Activated T-helper 2 cell treated with anti-CD3 and anti-CD28 coated beads, Interferon-gamma antibody, Interleukin-2, Interleukin-4, amounts not matched to agents 10 μg/mL and 5 μg/mL and 100 μg/mL, durations not matched to agents 14 hours and 24 hours and 36 hours (primary cell): Measurements from ENCODE around the gene CHRNA4. TPM values are rescaled to one million over a fixed set of nuclear protein-coding genes. Genes with fewer than 3 reads are reported as not detected.

Experiments used
- DNase-seq: peaks from one replicate; pipeline ENCODE4 v3.0.0; 2021; ENCODE audit warnings: low spot score
- H3K27ac Mint-ChIP-seq: one replicate; pipeline ENCODE4 v1.8.0; 2021; ENCODE audit warnings: mixed read lengths
- H3K27me3 Mint-ChIP-seq: one replicate; pipeline ENCODE4 v1.8.0; 2021; ENCODE audit warnings: low read depth, mixed read lengths
- H3K36me3 Mint-ChIP-seq: one replicate; pipeline ENCODE4 v1.8.0; 2021; ENCODE audit warnings: low read depth, mixed read lengths
- H3K4me1 Mint-ChIP-seq: one replicate; pipeline ENCODE4 v1.8.0; 2021; ENCODE audit warnings: low read depth, mixed read lengths
- H3K4me3 Mint-ChIP-seq: one replicate; pipeline ENCODE4 v1.8.0; 2021; ENCODE audit warnings: low read depth, mild to moderate bottlenecking, moderate library complexity, mixed read lengths
- H3K9me3 Mint-ChIP-seq: one replicate; pipeline ENCODE4 v1.8.0; 2021; ENCODE audit warnings: mixed read lengths
- intact Hi-C: fragments of 100-400 bp; cut with micrococcal nuclease; formaldehyde crosslinking; loops from one replicate; pipeline ENCODE4 v1.15.1; 2023
- total RNA-seq: library from RNA; stranded (reverse); gene quantifications from 2 replicates; pipeline ENCODE4 v1.2.3, GENCODE V29; 2022

The CHRNA4 gene
- total RNA-seq, 1 donor from 2014 or later = not detected

DNA sequence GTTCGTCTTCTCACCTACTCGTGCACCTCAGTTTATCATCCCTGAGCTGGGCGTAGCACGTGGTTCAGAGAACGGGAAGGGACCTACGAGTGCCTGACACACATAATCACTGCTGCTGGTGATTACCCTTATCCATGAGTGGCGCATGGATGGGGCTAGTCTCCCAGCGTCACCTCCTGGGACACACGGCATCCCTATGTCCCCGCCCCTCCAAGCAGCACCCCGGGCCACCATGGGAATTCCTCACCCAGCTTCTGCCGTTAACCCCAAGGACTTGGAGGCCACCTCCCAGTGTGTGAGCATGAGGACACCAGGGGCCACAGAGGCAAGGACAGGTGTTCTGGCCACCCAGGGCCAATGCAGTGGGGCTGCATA lies 9.8 kb downstream of the CHRNA4 start:
- intact Hi-C loops = no loop called here
- Mint-ChIP-seq H3K4me1 (no peaks in the 10 kb centered on the region), H3K4me3 (no peak overlapping the region), H3K9me3 (peaks cover 9% of the 10 kb centered on the region), H3K27me3 (no peaks in the 10 kb centered on the region), H3K36me3 (no peaks in the 10 kb centered on the region), H3K27ac (no peak overlapping the region)
- DNase-seq = no peak

DNA sequence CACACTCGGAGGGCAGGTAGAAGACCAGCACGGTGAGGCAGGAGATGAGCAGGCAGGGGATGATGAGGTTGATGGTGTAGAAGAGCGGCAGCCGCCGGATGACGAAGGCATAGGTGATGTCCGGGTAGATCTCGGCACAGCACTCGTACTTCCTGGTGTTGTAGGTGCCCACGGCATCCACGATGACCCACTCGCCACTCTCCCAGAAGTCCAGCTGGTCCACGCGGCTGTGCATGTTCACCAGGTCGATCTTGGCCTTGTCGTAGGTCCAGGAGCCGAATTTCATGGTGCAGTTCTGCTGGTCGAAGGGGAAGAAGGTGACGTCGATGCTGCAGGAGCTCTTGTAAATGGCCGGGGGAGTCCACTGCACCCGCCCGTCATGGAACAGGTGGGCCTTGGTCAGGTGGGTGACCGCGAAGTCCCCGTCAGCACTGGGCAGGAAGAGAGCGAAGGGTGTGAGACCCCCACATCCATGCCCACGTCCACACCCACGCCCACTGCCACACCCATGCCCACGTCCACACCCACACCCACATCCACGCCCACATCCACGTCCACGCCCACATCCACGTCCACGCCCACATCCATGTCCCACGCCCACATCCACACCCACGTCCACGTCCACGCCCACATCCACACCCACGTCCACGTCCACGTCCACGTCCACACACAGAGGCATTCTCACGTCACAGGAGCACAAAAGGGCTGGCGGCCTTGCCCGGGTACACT lies 10.4 kb downstream of the CHRNA4 start:
- no peak overlapping the region for H3K27ac Mint-ChIP-seq
- no peak overlapping the region for H3K4me3 Mint-ChIP-seq
- peaks cover 9% of the 10 kb centered on the region for H3K9me3 Mint-ChIP-seq
- no peak for DNase-seq
- H3K27me3 Mint-ChIP-seq = no peaks in the 10 kb centered on the region
- intact Hi-C loops = no loop called here
- no peaks in the 10 kb centered on the region for H3K36me3 Mint-ChIP-seq
- no peaks in the 10 kb centered on the region for H3K4me1 Mint-ChIP-seq

DNA sequence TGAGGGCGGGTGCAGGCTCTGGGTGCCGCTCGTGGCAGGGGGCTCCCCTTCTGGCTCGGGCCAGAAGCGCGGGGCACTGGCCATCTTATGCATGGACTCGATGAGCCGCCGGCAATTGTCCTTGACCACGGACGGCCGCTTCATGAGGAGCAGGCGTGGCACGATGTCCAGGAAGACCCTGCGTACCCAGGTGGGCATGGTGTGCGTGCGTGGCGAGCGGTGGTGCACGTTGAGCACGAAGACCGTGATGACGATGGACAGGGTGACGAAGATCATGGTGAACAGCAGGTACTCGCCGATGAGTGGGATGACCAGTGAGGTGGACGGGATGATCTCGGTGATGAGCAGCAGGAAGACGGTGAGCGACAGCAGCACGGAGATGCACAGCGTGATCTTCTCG lies 11.0 kb downstream of the CHRNA4 start:
- Mint-ChIP-seq H3K4me1 (no peaks in the 10 kb centered on the region), H3K27me3 (no peaks in the 10 kb centered on the region), H3K9me3 (peaks cover 9% of the 10 kb centered on the region), H3K36me3 (no peaks in the 10 kb centered on the region), H3K27ac (no peak overlapping the region), H3K4me3 (no peak overlapping the region)
- DNase-seq = no peak
- intact Hi-C loops = no loop called here

DNA sequence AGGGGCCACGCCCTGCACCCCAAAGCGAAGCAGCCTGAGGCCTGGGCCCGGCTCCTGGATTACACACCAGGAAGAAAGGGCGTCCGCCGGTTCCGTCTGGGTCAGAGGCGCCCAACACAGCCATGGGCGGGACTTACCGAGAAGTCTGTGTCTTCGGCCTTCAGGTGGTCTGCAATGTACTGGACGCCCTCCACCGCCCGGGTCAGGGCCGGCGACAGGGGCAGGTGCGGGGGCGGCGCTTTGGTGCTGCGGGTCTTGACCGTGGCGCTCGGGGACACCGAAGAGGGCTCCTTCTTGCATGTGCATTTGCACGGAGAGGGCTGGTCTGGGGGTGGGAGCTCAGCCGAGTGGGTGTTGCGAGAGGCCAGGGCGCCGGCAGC lies 11.6 kb downstream of the CHRNA4 start:
- no peak for DNase-seq
- Mint-ChIP-seq H3K27ac (no peak overlapping the region), H3K9me3 (peaks cover 9% of the 10 kb centered on the region), H3K4me1 (no peaks in the 10 kb centered on the region), H3K27me3 (no peaks in the 10 kb centered on the region), H3K4me3 (no peak overlapping the region), H3K36me3 (no peaks in the 10 kb centered on the region)
- intact Hi-C loops = no loop called here

DNA sequence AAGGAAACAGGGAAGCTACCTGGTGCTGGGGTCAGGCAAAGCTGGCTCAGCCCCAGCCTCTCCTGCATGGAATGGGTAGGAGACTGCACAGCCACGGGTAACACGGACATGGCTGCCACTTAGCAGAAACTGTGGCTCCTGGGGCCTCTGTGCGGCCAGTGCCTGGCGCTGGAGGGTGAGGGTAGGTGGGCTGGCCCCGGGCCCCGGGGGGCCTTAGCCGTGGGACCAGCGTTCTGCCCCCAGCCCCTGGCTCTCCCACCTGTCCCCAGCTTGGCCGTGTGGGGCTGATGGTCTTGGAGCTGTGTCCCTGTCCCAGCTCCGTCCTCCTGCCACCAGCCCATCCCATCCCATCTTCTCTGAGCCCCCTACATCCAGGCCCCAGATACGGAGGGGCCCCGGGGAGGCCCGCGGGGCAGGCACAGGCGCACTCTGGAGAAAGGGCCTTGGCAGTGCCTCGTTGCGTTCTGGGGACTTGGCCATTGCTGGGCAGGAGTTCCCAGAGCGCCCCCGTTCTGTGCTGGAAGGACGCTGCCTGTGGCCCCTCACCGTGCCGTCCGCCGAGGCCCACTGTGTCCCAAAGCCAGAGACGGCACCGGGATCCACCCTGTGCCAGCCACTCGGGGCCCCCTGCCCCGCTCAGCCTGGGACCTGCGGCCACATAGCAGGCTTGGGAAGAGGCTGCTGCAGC lies 12.2 kb downstream of the CHRNA4 start:
- no peaks in the 10 kb centered on the region for H3K27me3 Mint-ChIP-seq
- H3K36me3 Mint-ChIP-seq = no peaks in the 10 kb centered on the region
- H3K9me3 Mint-ChIP-seq = peaks cover 9% of the 10 kb centered on the region
- H3K4me1 Mint-ChIP-seq = no peaks in the 10 kb centered on the region
- no peak for DNase-seq
- H3K4me3 Mint-ChIP-seq = no peak overlapping the region
- intact Hi-C loops = no loop called here
- H3K27ac Mint-ChIP-seq = no peak overlapping the region

DNA sequence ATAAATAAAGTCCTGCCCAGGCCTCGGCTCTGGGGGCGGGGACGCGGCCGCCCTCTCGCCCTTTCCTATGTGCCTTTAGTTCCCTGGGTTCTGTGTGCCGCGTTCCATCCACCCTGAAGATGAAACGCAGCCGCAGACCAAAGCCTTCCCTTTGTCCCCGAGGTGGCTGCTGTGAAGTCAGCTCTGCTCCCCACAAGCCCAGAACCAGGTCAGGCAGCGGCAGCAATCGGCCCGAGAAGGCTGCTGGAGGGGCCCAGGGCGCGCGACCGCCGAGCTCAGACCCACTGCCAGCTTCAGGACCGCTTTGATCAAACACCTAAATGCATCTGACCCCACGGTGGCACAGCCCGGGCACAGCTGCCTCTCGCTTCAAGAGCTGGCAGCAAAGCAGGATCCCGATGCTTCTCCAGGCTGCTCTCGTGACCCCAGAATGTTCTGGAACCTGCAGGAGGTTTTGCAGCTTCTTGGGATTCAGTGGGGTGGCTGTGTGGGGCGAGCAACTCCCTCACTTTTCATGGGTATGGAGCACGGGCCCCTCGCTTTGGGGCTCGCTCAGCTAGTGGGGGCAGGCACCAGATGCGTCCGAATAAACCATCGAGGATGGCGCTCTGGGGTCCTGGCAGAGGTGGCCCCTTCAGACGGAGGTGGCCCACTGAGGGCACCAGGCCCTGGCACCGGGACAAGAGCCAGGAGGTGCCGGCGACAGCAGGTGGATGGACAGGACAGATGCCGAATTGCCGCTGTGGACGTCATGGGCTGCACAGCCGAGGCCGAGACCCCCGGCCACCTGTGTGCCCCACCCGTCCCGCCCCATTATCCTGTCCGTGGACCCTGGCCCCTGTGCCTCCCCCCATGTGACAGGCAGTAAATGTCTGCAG lies 13.0 kb downstream of the CHRNA4 start:
- Mint-ChIP-seq H3K27me3 (no peaks in the 10 kb centered on the region), H3K36me3 (no peaks in the 10 kb centered on the region), H3K27ac (no peak overlapping the region), H3K4me3 (no peak overlapping the region), H3K4me1 (no peaks in the 10 kb centered on the region), H3K9me3 (peaks cover 9% of the 10 kb centered on the region)
- DNase-seq = no peak
- intact Hi-C loops = no loop called here

DNA sequence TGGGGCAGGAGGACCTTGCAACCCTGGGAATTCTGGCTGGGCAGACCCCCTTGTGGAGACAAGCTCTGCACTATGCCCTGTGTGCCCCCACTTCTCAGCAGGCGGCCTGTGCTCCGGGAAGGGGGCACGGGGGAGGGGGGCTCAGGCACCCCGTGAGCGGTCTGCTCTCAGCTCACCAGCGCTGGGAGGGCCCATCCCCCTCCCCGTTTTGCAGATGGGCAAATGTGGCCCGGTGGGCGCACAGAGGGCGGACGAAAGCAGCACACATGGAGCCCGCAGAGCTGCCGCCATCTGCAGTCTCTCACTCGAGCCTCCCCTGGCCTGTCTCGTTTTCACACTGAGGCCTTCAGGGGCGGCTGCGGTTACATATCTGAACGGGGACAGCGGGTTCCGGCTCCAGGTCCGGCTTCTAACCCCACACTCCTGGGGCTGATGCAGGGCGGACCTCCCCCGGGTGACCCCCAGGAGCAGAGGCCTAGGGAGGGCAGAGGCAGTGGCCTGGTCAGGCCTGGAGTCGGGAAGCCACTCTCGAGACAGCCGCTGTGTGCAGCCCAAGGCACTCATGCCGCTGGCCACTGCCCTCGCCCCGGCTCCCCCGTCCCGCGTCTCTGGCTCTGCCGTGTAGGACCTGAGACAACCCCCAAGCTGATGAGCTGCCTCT lies 13.9 kb downstream of the CHRNA4 start:
- DNase-seq = no peak
- Mint-ChIP-seq H3K4me3 (no peak overlapping the region), H3K9me3 (peaks cover 9% of the 10 kb centered on the region), H3K4me1 (no peaks in the 10 kb centered on the region), H3K27ac (no peak overlapping the region), H3K27me3 (no peaks in the 10 kb centered on the region), H3K36me3 (no peaks in the 10 kb centered on the region)
- intact Hi-C loops = no loop called here

DNA sequence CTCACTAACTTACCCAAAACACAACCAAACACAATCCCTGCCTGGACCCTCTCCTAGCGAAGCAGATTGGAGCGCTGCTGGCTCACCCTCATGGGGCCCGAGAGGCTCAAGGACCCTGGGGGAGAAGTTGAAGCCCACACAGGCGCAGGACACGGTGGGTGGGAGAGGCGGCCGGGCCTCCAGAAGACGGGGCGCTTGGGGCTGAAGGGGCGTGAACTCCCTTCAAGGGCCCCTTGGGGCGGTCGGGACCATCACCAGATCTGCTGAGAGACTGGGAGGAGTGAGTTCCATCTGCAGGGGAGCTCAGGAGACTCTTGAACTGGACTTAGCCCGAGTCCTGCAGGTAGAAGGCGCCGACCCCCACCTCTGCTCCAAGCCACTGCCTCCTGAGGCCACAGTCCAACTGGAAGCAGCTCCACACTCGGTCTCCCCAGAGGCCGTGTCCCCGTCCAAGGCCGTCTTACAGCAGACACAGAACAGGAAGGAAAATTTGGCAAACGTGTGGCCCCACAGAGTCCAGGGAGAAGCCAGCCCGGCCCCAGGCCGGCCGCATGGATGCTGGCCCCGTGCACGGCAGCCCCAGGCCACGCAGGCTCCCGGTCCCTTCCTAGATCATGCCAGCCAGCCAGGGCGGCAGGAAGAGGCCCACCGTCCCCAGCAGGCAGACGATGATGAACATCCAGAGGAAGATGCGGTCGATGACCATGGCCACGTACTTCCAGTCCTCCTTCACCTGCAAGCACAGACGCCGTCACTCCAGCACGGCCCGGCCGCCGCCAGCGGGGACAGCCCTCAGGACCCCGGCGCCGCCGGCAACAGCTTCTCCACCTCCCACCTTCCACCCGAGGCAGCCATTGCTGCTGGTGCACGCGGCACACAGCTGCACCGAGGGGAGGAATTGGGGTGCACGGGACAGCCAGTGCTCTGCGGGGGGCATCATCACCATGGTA lies 14.7 kb downstream of the CHRNA4 start:
- Mint-ChIP-seq H3K36me3 (no peaks in the 10 kb centered on the region), H3K9me3 (peaks cover 9% of the 10 kb centered on the region), H3K4me3 (no peak overlapping the region), H3K27me3 (no peaks in the 10 kb centered on the region), H3K4me1 (no peaks in the 10 kb centered on the region), H3K27ac (no peak overlapping the region)
- no peak for DNase-seq
- intact Hi-C loops = no loop called here

DNA sequence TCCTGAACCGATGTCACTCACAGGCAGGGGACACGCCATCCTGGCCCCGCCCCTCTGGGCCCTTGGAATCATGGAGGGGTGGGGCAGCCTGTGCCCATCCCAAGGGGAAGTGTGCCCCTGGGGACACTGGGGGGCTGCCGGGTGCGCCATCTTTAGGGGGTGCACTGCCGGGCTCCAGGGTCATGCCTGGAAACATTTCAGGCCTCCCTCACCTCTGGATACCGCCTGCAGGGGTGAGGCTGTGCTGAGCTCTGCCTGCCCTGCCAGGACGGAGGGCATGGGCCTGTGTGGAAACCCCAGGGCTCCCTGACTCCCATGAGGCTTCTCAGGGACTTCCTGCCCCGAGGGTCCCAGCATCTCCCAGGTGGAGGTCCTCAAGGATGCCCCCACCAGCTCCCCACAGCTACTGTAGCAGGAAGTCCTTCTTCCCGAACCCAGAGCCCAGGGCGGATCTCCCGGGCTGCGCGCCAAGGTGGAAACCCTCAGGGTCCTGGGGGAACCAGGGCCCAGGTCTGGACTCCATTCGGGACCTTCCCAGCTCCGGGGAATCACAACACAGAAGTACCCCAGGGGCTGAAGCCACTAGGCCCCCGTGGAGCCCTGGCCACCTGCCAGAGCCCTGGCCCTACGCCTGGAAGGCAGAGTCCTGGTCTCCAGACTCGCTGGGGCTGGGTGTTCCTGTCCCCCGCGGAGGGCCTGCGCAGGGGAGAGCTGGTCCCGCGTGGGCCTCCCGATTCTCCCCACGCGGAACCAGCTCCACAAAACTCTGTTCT lies 15.6 kb downstream of the CHRNA4 start:
- intact Hi-C loops = no loop called here
- DNase-seq = no peak
- Mint-ChIP-seq H3K27me3 (no peaks in the 10 kb centered on the region), H3K4me1 (no peaks in the 10 kb centered on the region), H3K9me3 (peaks cover 9% of the 10 kb centered on the region), H3K36me3 (no peaks in the 10 kb centered on the region), H3K4me3 (no peak overlapping the region), H3K27ac (no peak overlapping the region)

DNA sequence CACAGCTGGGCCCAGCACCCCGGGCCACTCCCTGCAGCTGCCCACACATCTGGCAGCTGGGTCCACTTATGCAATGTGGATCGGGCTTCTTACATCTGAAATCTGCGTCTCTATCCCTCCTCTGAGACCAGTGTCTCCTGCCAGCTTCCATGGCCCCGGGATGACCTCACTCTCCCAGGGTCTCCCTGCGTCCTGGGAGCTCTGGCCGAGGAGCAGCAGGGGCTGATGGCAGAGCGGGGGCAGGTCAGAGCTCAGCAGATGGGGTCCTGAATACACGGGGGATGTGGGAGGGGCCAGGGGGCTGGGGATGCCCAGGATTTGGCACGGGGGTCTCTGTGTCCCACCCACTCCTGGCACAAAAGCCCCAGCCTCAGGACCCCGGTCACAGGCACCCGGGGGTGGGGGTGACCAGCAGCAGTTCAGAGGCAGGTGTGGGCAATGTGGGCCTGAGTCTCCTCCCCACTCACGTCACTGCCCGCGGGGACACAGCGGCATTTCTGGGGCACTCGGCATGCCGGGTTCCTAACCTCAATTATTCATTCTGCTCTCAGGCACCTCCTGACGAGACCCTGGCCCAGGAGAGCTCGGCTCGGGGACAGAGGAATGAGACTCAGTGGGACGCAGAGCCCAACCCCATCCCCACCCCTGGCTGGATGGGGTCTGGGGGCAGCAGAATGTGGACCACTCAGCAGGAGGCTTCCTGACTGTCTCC lies 16.4 kb downstream of the CHRNA4 start:
- Mint-ChIP-seq H3K4me3 (no peak overlapping the region), H3K27me3 (no peaks in the 10 kb centered on the region), H3K9me3 (peaks cover 9% of the 10 kb centered on the region), H3K4me1 (no peaks in the 10 kb centered on the region), H3K36me3 (no peaks in the 10 kb centered on the region), H3K27ac (no peak overlapping the region)
- intact Hi-C loops = no loop called here
- DNase-seq = no peak
